SK-N-SH (cell line): ENCODE data around the gene AKR1C2.

Experiments
- CHD2 ChIP-seq: fragments of 150-350 bp; IDR thresholded peaks from 2 replicates; pipeline ENCODE4 v1.6.1; 2018; ENCODE audit warnings: low read length; ENCODE audit not compliant: partially characterized antibody
- CTCF ChIP-seq: fragments of 200-600 bp; sonication (generic); IDR thresholded peaks from 2 replicates; pipeline ENCODE4 v1.6.1; 2017; ENCODE audit warnings: antibody characterized with exemption, mild to moderate bottlenecking, moderate library complexity
- EP300 ChIP-seq, 2 experiments: IDR thresholded peaks; 2 replicates each; pipeline versions ENCODE4 v1.4.0 to v1.6.1; 2012; ENCODE audit warnings: borderline replicate concordance in 1 of 2, low read depth in 1 of 2, low read length in 1 of 2
- MAX ChIP-seq: IDR thresholded peaks from 2 replicates; pipeline ENCODE4 v1.4.0; 2012; ENCODE audit warnings: low read depth
- NFIC ChIP-seq: IDR thresholded peaks from 2 replicates; pipeline ENCODE4 v1.4.0; 2012; ENCODE audit warnings: borderline replicate concordance
- RAD21 ChIP-seq: IDR thresholded peaks from 2 replicates; pipeline ENCODE4 v1.6.1; 2012; ENCODE audit warnings: mild to moderate bottlenecking, low read length
- RFX5 ChIP-seq: IDR thresholded peaks from 2 replicates; pipeline ENCODE4 v1.6.1; 2012; ENCODE audit warnings: mild to moderate bottlenecking, improper control_type of control experiment, low read length
- RXRA ChIP-seq: IDR thresholded peaks from 2 replicates; pipeline ENCODE4 v1.4.0; 2012; ENCODE audit warnings: low read depth, mild to moderate bottlenecking, borderline replicate concordance
- SIN3A ChIP-seq: IDR thresholded peaks from 2 replicates; pipeline ENCODE4 v1.6.1; 2012; ENCODE audit warnings: low read depth, mild to moderate bottlenecking, low read length, moderate library complexity, borderline replicate concordance
- SMC3 ChIP-seq: IDR thresholded peaks from 2 replicates; pipeline ENCODE4 v1.6.1; 2012; ENCODE audit warnings: low read depth, low read length, improper control_type of control experiment
- TAF1 ChIP-seq: IDR thresholded peaks from 2 replicates; pipeline ENCODE4 v1.6.1; 2012; ENCODE audit warnings: low read depth, mild to moderate bottlenecking, low read length, moderate library complexity, borderline replicate concordance
- TEAD4 ChIP-seq: IDR thresholded peaks from 2 replicates; pipeline ENCODE4 v1.4.0; 2012; ENCODE audit warnings: mild to moderate bottlenecking, borderline replicate concordance; ENCODE audit not compliant: insufficient read depth
- ZBTB33 ChIP-seq: IDR thresholded peaks from 2 replicates; pipeline ENCODE4 v1.4.0; 2012; ENCODE audit warnings: low read depth, borderline replicate concordance

GRCh38 chr10:4943821-4944220 lies 59.8 kb downstream of the AKR1C2 start:
- TF ChIP-seq CTCF (no peak), EP300 (IDR thresholded peaks at IDR 0.05; ENCODE audit: borderline replicate concordance in 1 of 2, low read depth in 1 of 2, low read length in 1 of 2) (no peak), CHD2 (no peak), NFIC (no peak), TAF1 (no peak), RAD21 (no peak), RXRA (no peak), TEAD4 (no peak), RFX5 (no peak), ZBTB33 (no peak), SMC3 (no peak), SIN3A (no peak), MAX (no peak)
